Right renal cortex interstitium (tissue), 3 donors: ENCODE measurements around the gene FBXO8. TPM values are rescaled to one million over a fixed set of nuclear protein-coding genes. Genes with fewer than 3 reads are reported as not detected.

Experiments used
- DNase-seq, 3 donors: peaks; one replicate each; pipeline ENCODE4 v3.0.0-alpha.2; 2013; ENCODE audit warnings: low read depth in 3 of 3, low spot score in 2 of 3
- polyA plus RNA-seq, 3 donors: library from polyadenylated mRNA; unstranded; fragments of 120-200 nt; gene quantifications; one replicate each; pipeline ENCODE4 v1.2.1, GENCODE V29; 2013; ENCODE audit not compliant: insufficient read length in 3 of 3

The FBXO8 gene
- polyA plus RNA-seq, 3 donors = 36.4 to 37.4 (median 37.0) TPM

DNA sequence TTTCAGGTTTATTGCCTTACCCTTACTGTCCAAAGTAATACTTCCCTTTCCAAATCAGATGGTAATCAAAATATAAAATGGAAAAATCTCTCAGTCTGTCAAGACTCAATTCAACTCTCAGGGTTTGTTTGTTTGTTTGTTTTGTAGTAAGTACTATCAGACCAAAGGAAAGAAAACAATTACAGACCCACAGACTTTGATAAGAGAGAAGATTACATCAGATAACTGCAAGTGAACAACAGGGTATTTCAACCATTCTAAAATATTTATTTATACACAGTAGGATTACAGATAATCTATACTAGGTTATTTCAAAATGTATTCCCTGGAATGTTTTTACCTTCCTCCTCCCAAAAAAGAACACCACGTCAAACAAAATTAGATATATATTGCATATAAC is 28.9 kb downstream of the FBXO8 start:
- DNase-seq = no peak

GRCh38 chr4:174252412-174252811 is 31.1 kb downstream of the FBXO8 start:
- no peak for DNase-seq

GRCh38 chr4:174248407-174248806 is 35.1 kb downstream of the FBXO8 start:
- DNase-seq = no peak

DNA sequence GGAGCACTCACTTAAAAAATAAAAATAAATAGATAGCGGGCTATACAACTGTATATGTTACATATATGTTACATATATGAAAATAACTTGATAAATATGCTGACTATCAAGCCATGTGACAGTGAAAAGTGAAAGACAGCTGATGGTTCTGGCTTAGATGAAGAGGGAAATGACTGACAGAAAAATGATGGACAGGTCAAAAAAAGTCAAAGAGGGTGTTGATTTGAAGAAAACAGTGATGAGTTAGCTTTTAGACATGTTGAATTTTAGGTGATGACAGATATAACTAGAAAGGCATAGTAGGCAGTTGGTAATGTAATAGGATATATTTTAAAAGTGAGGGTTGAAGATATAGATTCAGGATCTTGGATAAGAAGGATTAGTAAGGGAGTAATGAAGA is 37.8 kb downstream of the FBXO8 start:
- no peak for DNase-seq

GRCh38 chr4:174244441-174244840 is 39.0 kb downstream of the FBXO8 start:
- no peak for DNase-seq

DNA sequence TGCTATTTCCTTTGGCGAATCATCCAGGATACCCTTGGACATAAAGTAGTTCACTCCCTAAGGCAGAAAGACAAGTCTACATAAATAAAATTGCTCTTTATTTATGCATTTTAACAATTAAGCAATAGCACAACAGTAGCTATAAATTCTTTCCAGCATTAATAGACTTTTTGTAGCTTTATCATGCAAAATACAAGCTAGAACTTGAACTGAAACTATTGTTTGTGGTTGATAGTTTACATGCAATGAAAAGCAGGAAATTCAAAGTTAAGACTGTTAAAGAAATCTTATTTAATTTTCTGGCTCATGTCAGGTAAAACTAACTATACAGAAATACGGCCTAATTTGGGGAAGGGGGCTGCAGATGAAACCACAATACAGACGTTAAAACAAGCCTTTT is 42.3 kb downstream of the FBXO8 start:
- DNase-seq = no peak

DNA sequence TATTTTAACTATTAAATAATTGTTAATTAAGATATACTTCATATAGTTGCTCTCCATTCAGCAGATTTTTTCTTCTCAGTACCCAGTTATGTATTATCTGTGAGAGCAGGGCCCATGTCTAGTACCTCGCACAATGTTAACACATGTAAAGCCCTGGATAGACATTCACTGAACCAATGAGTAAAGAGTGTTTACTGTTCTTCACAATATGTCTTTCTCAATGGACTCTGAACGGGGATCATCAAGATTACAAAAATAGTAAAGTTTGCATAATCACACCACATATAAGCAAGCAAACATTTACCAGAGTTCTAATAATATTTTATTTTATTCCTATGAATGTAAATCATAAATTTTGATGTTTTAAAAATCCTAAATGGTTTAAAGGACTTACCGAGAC is 47.1 kb downstream of the FBXO8 start:
- no peak for DNase-seq

DNA sequence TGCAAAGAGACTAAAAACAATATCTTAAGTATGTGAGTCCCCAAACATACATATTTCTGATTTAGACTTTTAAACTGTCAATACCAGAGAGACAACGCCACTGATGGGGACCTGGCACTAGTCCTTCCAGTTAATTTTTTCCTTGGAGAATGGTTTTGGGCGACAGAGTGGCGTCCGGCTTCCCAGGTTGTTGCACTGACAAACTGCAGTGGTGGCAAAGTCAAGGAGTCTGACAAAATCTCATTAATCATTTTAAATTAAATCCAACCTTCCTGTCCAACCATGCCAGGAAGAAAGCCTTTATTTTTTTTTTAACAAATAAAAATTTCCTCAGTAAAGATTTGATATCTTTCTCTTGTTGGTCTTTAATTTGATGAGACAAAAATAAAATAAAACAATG is 52.8 kb downstream of the FBXO8 start:
- no peak for DNase-seq

GRCh38 chr4:174230148-174230547 is 53.3 kb downstream of the FBXO8 start:
- no peak for DNase-seq

- no peak for DNase-seq
These were observed 54.5 kb downstream of the FBXO8 start for GRCh38 chr4:174228988-174229387.

GRCh38 chr4:174225349-174226049 is 58.0 kb downstream of the FBXO8 start:
- DNase-seq = no peak

- no peak for DNase-seq
These were observed 58.9 kb downstream of the FBXO8 start for GRCh38 chr4:174224550-174224949.

DNA sequence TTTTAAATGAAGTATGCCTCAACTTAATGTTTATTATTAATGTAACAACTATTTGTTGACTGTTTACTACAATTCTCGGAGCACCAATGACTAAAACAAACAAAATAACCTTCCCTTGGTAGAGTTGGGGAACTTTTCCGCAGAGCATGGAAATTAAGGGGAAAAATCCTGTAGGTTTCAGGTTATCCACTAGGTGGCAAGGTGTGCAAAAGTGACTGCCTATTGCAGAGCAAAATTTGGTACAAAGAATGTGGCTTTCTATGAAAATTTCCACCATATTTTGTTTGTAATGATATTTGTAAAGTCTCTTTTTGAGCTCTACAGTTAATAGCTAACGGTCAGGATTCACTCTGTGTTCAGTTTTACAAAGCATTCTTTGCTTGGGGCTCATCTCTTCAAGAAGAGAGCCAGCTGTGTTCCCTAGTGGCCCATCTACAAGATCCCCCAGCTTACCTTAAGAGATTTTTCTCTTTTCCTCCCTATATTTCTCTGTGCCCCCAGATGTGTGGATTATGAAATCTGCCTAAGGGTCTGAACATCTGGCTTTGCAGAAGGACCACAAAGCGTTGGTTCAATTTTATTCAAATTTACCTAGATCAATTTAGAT is 61.1 kb downstream of the FBXO8 start:
- no peak for DNase-seq

GRCh38 chr4:174218127-174218790 is 65.2 kb downstream of the FBXO8 start:
- no peak for DNase-seq

DNA sequence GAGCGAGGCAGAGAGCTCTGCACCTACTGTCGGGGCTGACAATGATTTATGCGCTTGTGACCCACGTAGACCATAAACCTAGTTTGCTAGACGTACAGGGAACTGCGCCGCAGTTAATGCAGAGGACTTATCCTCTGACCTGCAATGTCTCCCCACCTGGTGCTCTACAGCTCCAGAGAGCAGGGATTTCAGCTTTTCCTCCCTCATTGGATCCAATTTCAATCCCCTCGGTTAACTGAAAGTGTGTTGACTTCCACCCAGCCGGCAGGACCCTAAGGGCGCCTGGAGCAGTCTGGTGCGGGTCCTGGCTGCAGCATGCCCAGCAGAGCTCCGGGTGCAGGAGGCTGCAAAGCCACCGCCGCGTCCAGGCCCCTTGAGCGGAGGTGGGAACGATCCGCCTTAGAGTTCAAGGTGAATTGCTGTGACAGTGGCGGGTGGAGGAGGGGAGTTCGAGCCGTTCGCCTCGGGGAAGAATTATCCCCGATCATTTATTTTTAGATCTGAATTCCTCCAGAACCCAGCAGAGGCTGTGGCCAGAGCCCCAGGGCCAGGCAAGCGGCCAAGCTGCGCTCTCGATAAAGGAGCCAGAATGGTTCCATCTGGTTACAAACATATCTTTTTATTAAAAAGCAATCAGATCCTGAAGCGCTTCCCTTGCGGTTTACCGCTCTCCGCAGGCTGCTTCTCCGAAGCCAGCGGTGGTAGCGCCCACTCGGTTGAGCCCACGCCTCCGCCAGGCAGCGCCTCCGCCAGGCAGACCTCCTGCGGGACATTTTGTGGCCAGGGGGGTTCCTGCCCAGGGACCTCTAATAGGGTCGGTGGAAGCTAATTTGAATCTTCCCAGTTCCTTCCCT is 66.0 kb downstream of the FBXO8 start:
- DNase-seq = no peak

DNA sequence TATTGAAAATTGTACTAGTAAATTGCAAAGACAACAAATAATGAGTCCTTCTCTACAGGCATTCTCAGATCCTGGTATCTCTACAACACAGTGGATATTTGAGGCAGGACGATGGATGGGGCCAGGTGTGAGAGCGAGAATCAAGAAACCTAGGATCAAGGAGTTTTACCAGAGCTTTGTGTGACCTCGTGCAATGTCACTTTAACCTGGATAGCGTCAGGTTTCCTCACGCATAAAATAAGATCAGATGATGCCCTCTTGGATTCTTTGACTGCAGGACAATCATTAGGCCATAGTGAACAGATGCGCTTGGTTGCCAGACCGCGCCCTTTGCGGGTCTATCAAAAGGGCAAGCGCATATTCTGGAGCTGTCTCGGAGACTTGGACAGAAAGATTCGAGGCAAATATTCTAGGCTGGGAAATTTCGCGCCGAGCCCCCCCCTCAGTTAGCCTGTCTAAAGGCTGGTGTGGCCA is 66.6 kb downstream of the FBXO8 start:
- DNase-seq = no peak

DNA sequence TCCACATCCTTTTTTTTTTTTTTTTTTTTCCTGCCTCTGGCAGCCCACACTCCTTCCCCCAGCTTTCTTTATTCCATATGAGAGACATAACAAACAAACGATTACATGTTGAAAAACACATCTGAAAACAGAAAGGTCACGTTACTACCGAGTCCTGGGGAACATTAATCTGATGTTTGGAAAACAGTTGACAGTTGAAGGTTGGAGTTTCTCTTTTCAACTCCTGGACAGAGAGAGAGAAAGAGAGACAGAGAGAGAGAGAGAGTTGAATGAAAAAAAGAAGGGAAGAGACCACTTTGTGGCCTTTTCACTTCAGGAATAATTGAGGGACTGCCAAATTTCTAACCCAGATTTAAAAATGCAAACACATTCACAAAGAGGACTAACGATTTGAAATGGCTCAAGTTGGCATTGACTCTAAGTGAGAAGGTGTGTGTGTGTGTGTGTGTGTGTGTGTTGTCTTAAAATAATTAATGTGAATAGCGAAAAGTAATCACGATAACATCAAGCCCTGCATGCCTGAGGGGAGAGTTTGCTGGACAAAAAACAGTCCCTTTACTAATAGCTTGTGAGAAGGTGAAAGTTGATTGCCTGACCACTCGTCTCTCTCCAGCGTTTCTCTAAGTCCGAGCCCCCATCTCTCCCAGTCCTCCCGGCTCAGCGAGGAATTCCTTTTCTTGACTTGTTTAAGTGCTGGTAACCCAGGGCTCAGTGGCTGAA is 67.3 kb downstream of the FBXO8 start:
- no peak for DNase-seq

- DNase-seq = no peak
These were observed 68.4 kb downstream of the FBXO8 start for GRCh38 chr4:174215057-174215456.

DNA sequence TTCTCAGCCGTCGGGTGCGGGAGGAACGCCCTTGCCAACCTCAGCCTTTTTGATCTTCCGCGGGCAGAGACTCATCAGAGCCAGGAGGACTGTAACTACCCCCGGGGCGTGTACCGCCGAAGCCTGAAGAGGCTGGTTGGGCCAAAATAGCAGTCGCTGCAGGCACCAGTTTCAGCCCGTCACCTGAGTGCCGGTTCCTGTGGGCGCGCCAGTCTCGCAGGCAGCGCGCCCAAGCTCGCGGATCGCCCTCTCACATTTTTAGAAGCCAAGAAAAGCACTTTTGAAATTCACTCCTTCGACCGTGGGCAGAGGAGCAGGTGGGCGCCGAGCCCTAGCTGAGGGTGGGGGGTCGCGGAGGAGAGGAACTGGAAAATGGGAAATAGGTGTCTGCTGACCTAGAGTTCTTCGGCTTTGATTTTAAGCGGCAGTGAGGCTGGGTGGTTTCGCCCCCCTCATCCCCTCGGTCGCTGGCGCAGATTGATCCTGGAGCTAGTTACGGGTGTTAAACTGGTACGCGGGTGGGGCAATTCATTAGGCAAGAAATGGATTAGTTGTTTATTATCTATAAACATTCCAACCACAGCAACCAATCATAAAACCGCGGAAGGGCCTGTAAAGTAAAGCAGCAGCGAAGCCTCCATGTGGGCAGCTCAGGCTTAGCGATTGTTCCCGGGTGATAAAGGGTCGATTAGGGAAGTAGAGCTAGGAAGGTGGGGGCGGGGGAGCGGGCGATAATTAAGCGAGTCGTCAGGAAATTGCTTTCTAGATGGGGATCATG is 69.2 kb downstream of the FBXO8 start:
- DNase-seq = no peak

GRCh38 chr4:174213731-174214100 is 69.8 kb downstream of the FBXO8 start:
- DNase-seq = no peak
